DMS153 (cell line): ENCODE measurements around the gene VSIR.

ENCODE experiments used
- DNase-seq: peaks from one replicate; lab custom pipeline; 2025; lab: John Stamatoyannopoulos, UW

The VSIR gene

DNA sequence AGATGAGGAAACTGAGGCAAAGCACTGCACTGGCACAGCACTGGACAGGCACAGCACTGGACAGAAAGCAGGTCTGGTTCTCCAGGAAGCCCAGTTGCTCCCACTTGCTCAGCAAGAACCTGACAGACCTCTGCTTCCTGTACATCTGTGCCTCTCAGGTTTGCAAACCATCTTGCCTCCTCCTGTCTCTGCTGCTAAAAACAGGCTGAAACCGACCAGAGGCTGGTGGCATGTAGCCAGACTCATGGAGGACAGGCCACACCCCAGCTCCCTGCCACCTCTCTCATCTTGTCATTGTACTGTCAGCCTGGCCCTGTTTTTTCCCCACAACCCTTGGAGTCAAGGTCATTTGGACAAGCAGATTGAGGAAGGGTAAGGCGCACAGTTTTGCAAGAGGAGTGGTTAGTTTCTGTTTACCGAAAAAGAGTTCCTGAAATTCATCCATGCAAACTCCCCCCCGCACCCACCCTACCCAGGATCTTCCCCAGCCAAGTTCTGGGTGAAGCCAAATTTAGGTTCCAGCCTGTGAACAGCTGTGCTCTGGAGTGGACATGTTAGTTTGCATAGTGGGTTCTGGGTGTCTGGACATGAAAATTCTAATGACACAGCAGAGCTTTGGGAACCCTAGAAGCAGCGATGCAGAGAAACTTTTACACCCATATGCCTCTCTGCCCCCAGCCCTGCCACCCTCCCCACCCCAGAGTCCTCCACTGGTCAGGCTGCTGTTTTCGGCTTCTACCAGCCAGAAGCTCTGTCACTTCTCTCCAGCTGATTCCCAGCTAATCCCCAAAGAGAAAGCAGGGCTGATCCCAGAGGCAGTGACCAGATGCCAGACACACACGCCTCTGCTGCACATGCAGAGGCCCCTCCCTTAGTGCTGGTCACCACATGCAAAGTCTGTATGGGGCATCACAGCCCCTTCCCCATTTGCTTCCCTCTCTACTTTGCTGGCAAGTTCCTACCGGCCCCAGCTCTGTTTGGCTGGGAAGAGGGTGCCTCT lies 45.3 kb downstream of the VSIR start:
- DNase-seq: peak; percentile 32

DNA sequence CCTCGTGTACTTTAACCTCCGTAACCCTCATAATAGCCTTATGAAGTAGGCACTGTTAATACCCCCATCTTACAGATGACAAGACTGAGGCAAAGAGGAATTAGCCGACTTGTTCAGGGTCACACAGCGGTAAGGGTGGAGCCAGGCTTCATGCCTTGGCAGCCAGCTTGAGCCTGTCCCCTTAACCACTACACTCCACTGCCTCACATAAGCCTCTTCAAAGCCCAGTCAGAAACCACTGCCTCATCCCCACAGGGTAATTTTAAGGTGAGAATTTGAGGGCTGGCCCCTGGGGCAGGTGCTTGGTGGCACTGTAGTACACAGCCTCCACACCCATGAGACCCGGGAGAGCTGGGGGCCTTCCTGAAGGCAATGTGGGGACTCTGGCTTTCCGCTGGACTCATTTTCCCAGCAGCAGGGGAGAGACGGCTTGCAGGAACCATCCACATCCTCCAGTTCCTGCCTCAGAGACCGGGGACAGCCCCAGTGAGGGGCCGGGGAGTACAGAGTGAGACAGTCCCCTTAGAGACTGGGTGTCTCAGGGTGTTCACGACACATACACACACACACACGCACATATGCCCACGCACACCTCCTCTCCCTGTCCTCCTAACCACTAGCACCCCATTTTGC lies 46.1 kb downstream of the VSIR start:
- no peak for DNase-seq

DNA sequence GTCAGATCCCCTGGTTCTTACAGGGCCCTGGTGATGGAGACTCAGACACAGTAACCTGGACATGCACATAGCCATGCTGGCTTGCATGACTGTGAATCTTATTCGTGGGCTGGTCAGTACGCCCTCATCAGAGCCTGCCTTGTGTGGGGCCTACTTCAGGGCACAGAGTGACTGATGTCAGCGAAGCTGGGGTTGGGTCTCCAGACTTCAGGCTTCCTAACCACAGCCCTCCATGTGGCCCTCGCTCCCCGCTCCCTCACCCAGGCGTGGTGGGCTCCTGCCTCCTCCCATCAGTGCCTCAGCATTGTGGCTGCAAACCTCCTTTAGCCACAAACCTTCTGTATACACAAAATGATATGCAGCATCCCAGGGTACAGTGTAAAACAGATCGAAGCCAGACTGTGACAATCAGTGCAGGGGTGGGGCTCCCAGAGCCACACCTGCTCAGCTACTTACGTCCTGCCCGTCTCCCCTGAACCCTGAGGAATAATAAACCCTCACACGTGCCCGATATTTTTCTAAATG lies 46.7 kb downstream of the VSIR start:
- DNase-seq: no peak

GRCh38 chr10:71725998-71726579 lies 47.2 kb downstream of the VSIR start:
- no peak for DNase-seq

GRCh38 chr10:71725249-71725648 lies 48.1 kb downstream of the VSIR start:
- no peak for DNase-seq

DNA sequence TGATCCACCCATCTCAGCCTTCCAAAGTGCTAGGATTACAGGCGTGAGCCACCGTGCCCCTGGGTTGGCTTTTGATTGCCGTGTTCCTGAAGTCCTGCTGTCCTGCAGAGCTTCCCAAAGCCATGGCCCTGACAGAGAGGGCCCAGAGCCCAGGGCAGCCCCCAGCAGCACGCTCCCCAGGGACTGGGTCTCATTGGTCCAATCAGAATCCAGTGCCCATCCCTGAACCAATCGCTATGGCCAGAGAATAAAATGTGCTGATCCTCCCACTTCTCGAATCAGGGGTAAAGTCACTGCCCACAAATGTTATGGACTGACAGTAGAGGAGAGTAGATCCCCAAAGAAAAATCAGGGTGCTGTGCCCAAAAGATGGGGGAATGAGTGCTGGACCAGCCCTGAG lies 48.8 kb downstream of the VSIR start:
- no peak for DNase-seq

DNA sequence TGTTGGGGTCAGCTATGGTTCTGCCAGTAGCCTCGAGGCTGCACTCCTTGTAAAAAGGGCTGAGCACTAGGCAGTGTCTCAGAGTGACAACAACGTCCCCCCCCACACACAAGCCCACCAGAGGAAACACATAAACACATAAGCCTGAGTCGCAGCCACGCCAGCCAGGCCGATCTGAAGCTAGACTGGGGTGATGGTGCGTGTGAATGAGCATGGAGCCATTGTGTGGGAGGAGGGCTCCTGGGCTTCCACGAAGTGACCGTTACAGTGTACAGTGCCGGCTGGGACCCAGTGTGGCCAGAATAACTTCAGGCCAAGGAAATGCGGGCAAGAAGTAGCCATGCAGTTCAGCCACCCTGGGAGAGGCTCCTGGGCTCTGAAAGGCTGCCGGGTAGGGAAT lies 50.0 kb downstream of the VSIR start:
- no peak for DNase-seq

- no peak for DNase-seq
Observed at GRCh38 chr10:71722849-71723248, 50.5 kb downstream of the VSIR start.

DNA sequence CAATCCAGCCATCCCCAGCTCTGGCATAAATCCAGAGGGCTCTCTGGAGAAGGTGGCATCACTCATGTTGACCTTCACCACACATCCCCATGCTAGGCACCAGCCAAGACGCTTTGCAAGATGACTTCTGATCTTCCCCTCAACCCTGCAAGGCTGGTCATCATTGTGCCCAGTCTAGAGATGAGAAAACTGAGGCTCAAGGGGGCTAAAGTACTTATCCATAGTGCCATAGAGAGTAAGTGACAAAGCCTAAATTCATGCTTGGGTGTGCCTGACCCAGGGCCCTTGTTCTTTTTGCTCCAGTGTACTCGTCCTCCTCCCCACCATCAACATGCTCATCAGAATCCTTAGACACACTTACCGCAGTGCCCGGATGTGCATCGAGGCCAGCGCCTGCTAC lies 52.0 kb downstream of the VSIR start:
- DNase-seq: no peak

DNA sequence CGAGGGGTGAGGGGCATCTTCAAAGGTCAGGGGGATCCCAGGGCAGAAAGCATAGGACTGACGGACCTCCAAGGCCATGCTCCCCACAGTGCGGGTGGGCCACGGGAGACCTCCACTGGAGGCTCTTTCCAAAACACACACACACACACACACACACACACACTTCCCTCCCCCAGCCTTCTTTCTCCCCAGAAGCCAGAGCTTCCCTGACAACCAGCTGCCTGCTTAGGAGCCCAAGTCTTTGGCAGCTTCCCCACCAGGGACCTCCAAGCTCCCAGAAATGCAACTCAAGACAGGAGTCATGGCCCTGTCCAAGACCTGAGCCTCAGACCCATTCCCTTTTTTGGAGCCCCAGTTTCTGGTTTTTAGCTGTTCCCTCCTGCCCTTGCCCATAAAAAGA lies 53.0 kb downstream of the VSIR start:
- DNase-seq: no peak

GRCh38 chr10:71719464-71720201 lies 53.7 kb downstream of the VSIR start, which contains the start of gene C10orf105:
Gene C10orf105, minus strand, starts transcription at chr10:71719778. Its CDS starts 3,441 bp downstream, at chr10:71716337.
- no peak for DNase-seq

DNA sequence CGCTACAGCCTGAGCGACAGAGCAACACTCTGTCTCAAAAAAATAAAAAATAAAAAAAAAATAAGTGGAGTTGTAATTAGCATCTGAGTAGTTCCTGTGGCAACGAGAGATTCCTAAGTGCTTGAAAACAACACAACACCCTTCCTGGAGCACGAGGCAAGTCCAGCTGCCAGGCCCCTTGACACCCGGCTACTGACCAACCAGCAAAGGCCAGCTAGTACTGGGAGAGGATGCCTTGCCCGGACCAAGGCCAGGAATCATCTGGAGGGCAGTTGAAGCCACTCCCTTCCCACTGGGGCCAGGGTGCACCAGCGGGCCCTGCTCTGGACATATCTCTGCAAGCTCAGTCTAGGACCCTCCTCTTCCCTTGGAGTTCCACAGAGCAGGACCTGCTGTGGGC lies 54.3 kb downstream of the VSIR start:
- DNase-seq: no peak

DNA sequence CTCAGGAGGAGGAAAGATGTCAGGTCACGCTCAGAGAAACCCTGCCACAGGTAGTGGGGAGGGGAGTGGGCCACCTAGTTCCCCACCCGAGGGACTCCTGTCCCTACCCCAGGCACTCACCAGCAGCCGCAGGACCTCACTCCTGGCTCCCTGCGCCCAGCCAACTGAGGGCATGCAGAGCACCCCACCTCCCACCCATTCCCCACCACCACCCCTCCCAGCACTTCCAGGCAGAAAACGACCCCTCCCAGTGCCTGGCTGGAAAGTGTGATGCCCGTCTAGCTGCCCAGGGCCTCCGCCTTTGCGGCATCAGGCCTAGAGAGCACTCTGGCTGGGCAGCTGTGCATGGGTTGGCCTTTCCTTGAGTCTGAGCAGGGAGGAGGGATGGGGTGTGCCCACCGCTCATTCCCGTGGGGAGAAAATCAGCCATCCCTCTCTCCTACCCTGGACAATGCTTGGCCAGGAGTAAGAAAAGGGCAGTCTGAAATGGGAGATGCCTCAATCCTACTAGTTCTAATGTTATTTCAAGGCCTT lies 55.1 kb downstream of the VSIR start:
- DNase-seq: no peak

DNA sequence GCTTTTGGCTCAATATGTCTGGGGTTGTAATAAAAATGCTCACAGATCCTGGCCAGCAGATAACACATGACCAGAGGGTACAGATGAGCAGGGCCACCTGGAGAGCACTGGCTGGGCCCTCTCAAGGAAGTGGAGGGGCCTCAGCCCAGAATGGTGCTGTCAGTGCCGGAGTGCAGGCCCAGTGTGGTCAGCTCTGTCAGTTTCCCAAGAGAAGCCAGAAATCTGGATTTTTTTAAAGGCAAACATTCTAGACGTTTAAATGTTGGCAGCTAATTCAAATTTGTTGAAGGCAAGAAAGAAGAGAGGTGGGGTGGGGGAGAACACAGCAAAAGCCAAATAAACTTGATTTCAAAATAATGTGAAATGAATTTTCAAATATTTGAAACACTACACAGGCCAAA lies 55.8 kb downstream of the VSIR start:
- no peak for DNase-seq

DNA sequence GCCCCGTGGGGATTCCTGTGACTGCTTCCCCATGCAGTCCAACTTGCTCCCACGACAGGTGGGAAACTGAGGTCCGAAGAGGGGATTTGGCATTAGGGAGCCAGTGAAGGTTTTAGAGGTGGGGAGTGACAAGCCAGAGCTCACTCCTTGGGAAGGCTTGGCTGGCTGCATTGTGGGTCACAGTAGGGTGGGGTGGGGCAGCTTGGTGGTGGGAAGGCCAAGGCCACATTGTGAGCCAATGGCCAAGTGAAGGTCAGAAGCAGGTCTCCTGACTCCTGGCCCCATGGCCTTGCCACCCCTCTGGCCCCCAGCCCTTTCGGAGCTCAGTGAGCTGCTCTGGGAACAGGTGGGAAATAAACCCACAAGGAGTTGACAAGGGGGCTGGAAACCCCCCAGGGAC lies 56.3 kb downstream of the VSIR start:
- no peak for DNase-seq

- DNase-seq: no peak
Observed at GRCh38 chr10:71716426-71716825, 56.9 kb downstream of the VSIR start.

DNA sequence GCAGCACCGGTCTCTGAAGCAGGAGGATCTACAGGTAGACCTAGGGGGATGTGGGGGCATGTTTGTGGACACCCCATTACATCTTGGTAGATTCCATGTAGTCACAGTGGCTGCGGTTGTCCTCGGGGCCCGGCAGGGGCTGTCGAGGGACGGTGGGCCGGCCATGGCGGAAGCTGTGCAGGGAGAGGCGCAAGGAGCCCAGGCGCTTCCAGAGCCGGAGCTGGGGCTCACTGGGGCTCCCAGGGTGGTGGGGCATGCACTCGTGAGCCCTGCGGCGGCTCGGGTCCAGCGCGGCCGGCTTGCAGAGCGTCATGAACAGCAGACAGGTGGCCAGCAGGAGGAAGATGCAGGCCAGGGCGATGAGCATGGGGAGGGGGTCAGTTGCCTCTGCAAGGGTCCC lies 57.5 kb downstream of the VSIR start:
- no peak for DNase-seq

GRCh38 chr10:71715026-71715425 lies 58.3 kb downstream of the VSIR start:
- no peak for DNase-seq

DNA sequence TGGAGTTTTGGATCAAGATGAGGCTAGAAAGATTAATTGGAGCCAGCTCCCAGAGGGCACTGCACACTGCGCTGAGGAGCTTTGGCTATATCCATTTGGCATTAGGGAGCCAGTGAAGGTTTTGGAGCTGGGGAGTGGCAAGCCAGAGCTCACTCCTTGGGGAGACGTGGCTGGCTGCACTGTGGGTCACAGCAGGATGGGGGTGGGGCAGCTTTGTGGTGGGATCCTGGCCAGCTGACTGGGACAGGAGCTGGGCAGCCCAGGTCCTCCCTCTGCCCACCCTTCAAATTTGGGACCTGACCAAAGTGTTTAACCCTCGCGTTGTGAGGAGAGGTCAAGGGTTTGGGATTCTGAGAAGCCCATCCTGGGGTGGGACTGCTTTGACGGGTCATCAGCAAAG lies 58.7 kb downstream of the VSIR start:
- DNase-seq: no peak

- DNase-seq: no peak
Observed at GRCh38 chr10:71714031-71714410, 59.3 kb downstream of the VSIR start.

GRCh38 chr10:71713135-71714030 lies 59.9 kb downstream of the VSIR start:
- peak; percentile 53 for DNase-seq
